Measurements from ENCODE around the gene CEBPB.
"Not testable (repeated sequence)": the region's sequence is repeated elsewhere in the genome, so short reads cannot be mapped to it uniquely, and the experiment has no call there.

Gene CEBPB

GRCh38 chr20:50169329-50169823 is 21.3 kb upstream of the CEBPB start:
- peak; percentile 67 to 94 (median 69) for DNase-seq (ENCODE audit: low read depth in 2 of 3, low spot score in 1 of 3)

GRCh38 chr20:50170549-50171220 is 19.9 kb upstream of the CEBPB start:
- DNase-seq (ENCODE audit: low read depth in 2 of 3, low spot score in 1 of 3): no peak

GRCh38 chr20:50172347-50173013 is 18.1 kb upstream of the CEBPB start:
- DNase-seq (ENCODE audit: low read depth in 2 of 3, low spot score in 1 of 3): no peak

- DNase-seq (ENCODE audit: low read depth in 2 of 3, low spot score in 1 of 3): no peak
These were observed 16.2 kb upstream of the CEBPB start for GRCh38 chr20:50174456-50174855.

GRCh38 chr20:50175938-50176933 is 14.4 kb upstream of the CEBPB start:
- DNase-seq (ENCODE audit: low read depth in 2 of 3, low spot score in 1 of 3): no peak

- DNase-seq (ENCODE audit: low read depth in 2 of 3, low spot score in 1 of 3): not testable (repeated sequence)
These were observed 12.0 kb upstream of the CEBPB start for GRCh38 chr20:50178672-50179071.

GRCh38 chr20:50181344-50181743 is 9.3 kb upstream of the CEBPB start:
- no peak for DNase-seq (ENCODE audit: low read depth in 2 of 3, low spot score in 1 of 3)

GRCh38 chr20:50182346-50182745 is 8.3 kb upstream of the CEBPB start:
- DNase-seq (ENCODE audit: low read depth in 2 of 3, low spot score in 1 of 3): no peak

GRCh38 chr20:50185426-50185825 is 5.2 kb upstream of the CEBPB start:
- DNase-seq (ENCODE audit: low read depth in 2 of 3, low spot score in 1 of 3): no peak

- DNase-seq (ENCODE audit: low read depth in 2 of 3, low spot score in 1 of 3): peak; percentile 84 to 98 (median 86)
These were observed 4.3 kb upstream of the CEBPB start for GRCh38 chr20:50186151-50186885.

GRCh38 chr20:50186987-50187402 is 3.6 kb upstream of the CEBPB start:
- no peak for DNase-seq (ENCODE audit: low read depth in 2 of 3, low spot score in 1 of 3)

GRCh38 chr20:50187403-50188051 is 3.1 kb upstream of the CEBPB start:
- DNase-seq (ENCODE audit: low read depth in 2 of 3, low spot score in 1 of 3): no peak

- DNase-seq (ENCODE audit: low read depth in 2 of 3, low spot score in 1 of 3): no peak
These were observed 2.3 kb upstream of the CEBPB start for GRCh38 chr20:50188287-50188688.

GRCh38 chr20:50188879-50189680 is 1.6 kb upstream of the CEBPB start:
- DNase-seq (ENCODE audit: low read depth in 2 of 3, low spot score in 1 of 3): no peak

- DNase-seq (ENCODE audit: low read depth in 2 of 3, low spot score in 1 of 3): no peak
These were observed 864 bp upstream of the CEBPB start for GRCh38 chr20:50189681-50190250.

GRCh38 chr20:50191065-50191543 is 474 bp downstream of the CEBPB start:
- peak; percentile 33 to 54 (median 35) for DNase-seq (ENCODE audit: low read depth in 2 of 3, low spot score in 1 of 3)

- peak; percentile 14 to 43 (median 25) for DNase-seq (ENCODE audit: low read depth in 2 of 3, low spot score in 1 of 3)
These were observed 1.1 kb downstream of the CEBPB start for GRCh38 chr20:50191544-50192363.

Measured in stimulated activated CD4-positive, alpha-beta T cell treated with anti-CD3 and anti-CD28 coated beads, Interleukin-12 subunit alpha, Interleukin-12 subunit beta, amount 100 ng/mL, for 48 hours (primary cell).